NCI-H69 (cell line): ENCODE measurements around the gene MICALL2.

Source experiments
- DNase-seq: peaks from one replicate; lab custom pipeline; 2025; lab: John Stamatoyannopoulos, UW

MICALL2 gene

DNA sequence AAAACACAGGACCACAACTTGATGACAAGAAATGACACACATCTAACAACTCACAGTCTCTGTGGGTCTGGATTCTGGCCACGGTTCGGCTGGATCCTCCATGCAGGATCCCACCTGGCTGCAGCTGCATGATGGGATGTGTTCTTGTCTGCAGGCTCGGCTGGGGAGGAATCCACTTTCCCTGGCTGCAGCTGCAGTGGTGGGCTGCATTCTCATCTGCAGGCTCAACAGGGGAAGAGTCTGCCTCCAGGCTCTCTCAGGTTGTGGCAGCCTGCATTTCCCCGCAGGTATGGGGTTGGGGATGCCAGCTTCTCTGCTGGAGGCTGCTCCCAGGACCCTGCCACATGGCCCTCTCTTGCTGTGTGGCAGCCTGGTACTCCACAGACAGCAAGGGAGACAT, 64.9 kb downstream of the MICALL2 start:
- DNase-seq: no peak

DNA sequence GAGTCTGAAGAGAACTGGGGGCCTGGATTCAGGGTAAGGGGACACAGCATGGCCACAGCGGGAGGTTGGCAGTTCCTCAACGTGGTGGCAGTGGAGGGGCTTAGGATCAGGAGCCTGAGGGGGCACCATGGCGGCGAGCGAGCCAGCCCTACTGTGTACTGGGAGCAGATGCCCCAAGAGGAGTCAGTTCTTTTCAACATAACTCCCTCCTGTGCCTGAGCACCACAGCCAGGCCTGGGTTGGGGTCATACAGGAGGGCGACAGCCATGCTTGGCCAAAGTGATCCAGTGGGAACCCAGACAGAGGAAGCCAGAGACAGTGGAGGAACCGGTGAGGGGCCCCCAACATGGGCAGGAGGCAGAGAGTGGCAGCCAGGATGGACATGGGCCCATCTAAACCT, 65.8 kb downstream of the MICALL2 start:
- no peak for DNase-seq

DNA sequence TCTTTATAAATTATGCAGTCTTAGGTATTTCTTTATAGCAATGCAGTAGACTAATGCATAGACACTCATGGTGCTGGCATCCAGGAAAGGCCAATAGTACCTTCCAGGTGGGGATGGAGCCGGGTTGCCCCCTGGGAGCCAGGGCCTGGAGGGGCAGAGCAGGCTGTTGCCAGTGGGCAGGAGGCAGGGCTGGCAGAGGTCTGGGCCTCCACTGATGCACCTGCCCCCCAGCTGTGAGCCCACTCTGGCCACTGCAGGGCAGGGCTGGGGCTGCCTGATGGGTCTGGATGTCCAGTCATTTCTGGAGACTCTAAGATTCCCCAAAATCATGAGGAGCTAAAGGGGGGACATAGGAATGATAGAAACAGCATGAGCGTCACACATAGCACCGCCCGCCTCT, 66.7 kb downstream of the MICALL2 start:
- no peak for DNase-seq

DNA sequence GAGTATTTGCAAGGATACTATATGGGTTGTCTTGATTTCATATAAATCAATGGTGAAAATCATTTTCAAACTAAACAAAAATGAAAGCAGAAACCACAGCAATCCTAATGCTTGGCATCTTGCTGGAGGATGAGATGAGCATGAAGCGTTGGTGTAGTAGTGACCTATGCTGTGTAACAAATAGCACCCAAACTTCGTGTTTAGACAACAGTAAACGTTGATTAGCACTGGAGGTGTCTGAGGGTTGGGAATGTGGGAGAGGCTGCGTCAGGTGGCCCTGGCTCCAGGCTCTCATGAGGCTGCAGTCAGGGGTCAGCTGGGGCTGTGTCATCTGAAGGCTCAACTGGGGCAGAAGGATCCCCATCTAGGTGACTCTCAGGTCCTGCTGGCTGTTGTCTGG, 67.8 kb downstream of the MICALL2 start:
- no peak for DNase-seq

DNA sequence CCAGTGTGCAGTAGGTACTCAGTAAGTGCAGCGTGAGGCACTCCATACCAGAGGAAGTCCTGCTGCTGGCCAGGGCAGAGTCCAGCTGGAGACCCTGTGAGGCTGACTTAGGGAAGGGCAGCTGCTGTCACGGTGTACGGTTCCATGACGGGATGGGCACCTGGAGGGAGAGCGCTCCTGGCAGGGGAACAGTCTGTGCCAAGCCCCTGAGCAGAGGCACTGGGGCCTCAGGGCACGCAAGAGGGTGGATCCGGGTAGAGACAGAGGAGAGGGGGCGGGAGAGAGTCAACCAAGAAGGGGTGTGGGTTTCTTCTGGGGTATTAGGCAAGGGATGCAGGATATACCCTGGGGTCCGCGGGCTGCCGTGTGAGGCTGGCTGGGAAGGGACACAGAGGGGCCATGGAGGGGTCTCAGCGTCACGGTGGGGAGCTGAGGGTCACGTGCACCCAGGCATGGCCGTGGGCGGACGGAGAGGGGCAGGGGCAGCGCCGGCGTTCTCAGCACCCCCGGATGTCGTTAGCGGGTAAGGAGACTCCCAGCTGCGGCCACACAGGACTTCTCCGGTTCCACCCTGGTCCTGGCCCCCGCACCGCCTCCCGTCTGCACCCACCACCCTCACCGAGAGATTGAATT, 70.5 kb downstream of the MICALL2 start:
- peak; percentile 51 for DNase-seq

DNA sequence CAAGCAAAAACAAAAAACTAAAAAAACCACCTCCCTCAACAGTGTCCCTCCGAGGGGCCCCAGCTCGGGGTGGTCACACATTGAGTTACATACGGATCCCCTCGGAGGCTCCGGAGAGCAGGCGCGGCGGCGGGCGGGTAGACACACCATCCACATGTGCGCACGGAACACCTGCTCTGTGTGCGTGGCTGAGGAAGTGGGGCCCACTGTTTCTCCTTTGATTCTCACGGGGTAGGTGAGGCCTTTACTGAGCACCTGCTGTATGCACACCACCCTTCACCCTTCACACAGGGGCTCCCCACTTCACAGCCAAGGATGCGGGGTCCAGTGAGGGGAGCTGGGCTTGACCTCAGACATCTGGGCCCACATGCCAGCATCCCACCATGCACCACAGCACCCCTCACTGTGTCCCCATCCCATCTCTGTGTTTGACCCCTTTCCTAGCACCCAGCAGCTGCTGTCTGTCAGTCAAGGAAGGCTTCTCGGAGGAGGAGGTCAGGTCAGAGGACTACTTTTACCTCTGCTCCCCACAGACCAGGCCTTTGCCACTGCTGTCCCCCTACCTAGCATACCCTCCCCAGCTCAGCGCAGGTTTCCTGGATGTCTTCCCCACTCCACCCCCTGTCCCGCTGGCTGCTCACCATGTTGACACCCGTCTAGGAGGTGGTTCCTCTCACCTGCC, 71.1 kb downstream of the MICALL2 start:
- no peak for DNase-seq

DNA sequence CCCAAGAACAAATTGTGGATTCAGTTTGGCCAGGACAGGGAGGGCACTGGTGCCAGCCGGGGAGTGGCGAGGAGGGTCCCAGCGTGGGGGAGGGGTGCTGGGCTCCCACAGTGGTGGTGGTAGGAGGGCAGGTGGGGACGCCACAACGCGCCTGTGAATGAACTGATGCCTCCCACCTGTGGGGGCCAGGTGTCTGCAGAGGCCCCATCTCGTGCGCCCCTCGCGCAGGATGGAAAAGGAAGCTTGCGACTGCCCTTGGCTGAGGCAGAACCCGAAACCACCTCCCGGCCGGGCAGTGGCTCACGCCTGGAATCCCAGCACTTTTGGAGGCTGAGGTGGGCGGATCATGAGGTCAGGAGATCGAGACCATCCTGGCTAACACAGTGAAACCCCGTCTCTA, 72.0 kb downstream of the MICALL2 start:
- no peak for DNase-seq

DNA sequence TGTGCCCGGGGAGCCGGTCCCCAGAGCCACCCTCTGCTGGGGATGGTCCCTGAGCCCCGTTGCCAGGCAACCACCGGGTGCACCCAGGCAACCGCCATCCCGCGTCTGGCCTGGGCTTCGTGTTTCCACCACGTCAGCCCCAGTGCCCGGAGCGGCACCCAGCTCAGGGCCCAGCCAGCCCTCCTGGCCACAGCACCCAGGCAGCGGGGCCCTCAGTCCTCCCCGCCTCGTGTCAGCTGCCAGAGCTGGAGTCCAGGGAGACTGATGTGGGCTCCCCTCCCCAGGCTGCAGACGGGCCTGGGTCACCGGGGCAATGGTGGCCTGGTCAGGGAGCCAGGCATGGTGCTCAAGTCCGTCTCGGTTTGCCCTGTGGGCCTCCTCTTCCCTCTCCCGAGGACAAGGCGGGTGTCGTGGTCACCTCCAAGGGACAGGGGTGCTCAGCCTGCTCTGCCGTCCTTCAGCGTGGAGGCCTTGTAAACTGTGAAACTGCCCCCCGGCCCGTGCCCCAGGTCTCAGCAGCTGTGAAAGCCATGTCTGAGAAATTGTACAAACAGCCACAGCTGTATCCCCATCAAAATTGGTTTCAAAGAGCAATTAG, 72.5 kb downstream of the MICALL2 start:
- DNase-seq: peak; percentile 70

DNA sequence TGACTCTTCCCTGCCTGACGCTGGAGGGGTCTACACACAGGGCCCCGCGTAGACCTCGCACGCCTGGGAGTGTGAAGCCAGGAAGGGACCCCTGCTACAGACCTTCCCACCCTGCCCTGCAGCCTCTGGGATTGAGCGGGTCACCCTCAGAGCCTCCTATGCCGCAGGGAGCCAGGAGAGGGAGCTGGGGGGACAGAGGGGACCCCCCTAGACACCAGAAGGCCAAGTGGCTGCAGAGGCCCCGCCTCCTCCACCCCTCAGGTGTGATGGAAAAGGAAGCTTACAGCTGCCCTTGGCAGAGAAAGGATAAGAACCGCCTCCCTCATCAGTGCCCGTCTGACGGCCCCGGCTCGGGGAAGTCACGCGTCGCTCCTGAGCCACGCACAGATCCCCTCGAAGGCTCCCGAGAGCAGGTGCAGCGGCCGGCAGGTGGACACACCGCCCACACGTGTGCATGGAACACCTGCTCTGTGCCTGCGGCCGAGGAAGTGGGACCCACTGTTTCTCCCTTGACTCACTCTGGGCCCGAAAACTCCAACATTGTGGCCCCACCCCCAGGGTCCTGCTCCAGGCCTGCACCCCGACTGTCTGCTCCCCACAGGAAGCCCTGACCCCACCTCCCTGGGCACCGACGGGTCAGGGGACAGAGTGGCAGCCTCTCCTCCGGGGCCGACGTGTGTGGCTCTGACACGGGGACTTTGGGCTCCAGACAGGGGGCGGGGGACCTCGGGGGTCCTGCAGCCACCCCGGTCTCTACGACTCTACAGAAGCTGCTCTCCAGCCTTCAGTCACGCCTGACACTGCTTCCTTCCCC, 73.3 kb downstream of the MICALL2 start:
- DNase-seq: peak; percentile 29

DNA sequence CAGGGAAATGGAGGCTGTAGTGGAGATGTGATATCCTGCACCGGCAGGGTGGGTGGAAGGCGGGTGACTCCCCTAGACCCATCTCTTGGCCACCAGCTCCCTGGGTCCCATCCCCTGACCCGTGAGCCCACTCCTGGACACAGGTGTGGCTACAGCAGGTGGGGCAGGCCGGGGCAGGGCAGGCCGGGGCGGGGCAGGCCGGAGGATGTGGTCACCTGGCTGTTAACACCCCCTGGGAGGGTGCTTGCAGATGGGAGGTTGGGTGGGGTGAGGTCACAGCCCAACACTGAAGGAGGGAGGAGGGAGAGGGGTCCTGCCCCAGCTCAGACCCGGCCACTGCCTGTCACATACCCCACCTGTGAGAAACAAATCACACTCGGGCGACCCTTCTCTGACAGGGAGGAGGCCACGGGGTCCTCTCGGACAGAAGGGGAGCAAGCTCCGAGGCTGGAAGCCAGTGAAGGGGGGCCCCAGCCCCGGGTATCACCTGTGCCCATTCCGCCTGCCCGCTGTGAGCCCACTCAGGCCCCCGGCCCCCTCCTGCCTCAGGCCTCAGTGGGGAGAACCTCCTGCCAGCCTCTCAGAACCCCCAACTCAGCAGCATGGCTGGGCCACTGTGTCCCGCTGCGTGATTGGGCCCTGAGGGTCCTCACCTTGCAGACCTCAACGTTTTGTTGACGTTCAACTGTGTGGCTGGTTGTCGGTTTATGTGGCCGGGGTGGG, 74.0 kb downstream of the MICALL2 start:
- no peak for DNase-seq
